COLO668 (cell line): ENCODE data around the gene ECD.

Experiments used
- DNase-seq: peaks from one replicate; lab custom pipeline; 2025; ENCODE audit not compliant: unreplicated experiment; lab: John Stamatoyannopoulos, UW

The ECD gene

DNA sequence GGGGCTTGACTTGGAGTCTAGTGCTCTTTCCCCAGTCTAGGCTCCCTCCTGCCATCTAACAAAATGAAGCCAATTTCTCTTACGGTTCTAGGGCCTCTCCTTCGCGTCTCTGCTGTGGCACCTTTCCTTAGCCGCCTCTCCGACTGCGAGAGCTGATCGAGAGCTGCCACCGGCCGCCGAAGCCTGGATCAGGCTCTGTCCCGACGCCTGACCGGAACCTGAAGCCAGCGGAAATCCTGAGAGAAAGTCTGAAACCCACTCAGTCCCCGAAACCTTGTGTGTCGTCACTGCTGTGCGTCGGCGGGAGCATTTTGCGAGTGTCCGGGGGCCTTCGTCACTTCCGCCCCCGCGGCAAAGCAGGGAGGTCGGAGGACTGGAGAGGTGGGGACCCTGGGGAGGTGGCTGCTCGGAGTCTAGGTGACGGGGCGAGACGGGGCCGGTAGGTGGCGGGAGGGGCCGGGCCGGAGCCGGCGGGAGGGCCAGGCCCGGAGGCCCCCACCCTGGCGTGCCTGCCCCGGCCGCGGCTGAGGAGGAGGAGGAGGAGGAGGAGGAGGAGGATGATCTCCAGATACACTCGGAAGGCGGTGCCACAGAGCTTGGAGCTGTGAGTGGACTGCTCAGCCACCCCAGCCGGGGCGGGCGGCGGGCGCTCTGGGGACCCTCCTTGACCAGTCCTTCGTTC, at the start of gene ECD, which contains the start of gene FAM149B1:
ECD (minus strand) TSS at position 226 of the 682 bp plus-strand sequence. CDS start 4,071 bp downstream, outside the sequence.
FAM149B1 (plus strand) TSS at position 337 of the 682 bp plus-strand sequence; CDS start at position 558, 221 bp downstream.
- DNase-seq = peak; percentile 90

- DNase-seq = no peak
These were observed 47.9 kb upstream of the ECD start for GRCh38 chr10:73215749-73216148.

DNA sequence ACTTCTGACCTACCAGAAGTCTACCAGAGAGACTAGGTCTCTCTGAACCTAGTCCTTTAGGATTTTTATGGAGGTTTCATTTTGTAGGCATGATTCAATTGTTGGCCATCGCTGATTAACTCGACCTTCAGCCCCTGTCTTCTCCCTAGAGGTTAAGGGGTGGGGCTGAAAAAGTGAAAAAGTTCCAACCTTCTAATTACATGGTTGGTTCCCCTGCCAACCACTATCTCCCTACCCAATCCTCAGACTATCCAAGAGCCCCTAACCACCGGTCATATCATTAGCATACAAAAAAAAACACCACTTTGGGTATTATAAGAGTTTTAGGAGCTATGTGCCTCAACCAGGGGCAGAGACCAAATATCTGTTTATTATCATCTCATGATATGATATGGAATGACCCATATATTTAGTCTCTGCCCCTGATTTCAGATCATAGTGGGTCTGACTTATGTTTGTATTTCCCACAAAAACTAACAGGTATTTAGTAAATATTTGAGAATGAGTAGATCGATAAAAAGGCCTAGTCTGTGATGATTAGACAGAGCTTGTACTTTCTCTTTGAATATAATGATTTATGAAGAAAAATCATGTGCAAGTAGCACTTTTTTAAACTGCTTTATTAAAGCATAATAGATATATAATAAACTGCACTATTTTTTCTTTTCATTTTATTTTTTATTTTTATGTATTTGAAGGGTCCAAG, 43.5 kb upstream of the ECD start:
- DNase-seq = no peak

GRCh38 chr10:73210395-73211105, 42.7 kb upstream of the ECD start:
- no peak for DNase-seq

DNA sequence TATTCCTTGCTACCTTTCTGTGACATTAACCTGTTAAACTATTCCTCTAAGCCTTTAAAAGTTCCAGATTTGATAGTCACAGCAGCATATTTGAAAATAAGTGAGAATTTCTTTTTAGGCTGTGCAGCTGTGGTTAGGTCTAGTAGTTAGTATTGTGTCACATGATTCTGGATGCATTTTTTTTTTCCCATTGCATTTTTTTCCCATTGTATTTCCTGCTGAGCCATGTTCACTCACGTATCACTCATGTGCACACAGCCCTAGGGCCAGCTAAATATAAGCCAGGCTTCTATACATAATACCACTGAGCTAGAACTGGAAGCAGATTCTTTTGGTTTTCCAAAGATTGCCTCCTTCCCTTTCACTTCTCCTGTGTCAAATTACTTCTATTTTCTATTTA, 41.9 kb upstream of the ECD start:
- no peak for DNase-seq

DNA sequence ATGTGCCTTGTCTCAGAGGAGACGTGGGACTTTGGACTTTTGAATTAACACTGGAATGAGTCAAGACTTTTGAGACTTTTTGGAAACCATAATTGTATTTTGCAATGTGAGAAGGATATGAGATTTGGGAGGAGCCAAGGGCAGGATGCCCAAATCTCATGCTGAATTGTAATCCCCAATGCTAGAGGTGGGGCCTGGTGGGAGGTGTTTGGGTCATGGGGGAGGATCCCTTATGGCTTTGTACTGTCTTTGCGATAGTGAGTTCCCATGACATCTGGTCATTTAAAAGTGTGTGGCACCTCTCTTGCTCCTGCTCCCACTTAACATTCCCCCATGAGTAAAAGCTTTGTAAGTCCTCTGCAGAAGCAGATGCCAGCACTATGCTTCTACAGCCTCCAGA, 40.1 kb upstream of the ECD start:
- no peak for DNase-seq

- no peak for DNase-seq
These were observed 38.6 kb upstream of the ECD start for GRCh38 chr10:73206385-73206784.

DNA sequence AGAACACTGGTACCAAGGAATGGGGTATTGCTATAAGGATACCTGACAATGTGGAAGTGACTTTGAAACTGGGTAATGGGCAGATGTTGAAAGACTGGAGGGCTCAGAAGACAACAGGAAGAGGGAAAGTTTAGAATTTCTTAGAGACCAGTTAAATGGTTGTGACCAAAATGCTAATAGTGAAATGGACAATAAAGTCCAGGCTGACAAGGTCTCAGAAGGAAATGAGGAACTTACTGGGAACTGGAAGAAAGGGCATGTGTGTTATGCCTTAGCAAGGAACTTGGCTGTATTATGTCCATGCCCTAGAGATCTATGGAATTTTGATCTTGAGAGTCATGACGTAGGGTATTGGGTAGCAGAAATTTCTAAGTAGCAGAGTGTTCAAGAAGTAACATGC, 38.1 kb upstream of the ECD start:
- DNase-seq = no peak

- DNase-seq = no peak
These were observed 37.3 kb upstream of the ECD start for GRCh38 chr10:73205081-73205480.

- no peak for DNase-seq
These were observed 22.4 kb upstream of the ECD start for GRCh38 chr10:73190188-73190587.

GRCh38 chr10:73186266-73186665, 18.5 kb upstream of the ECD start:
- no peak for DNase-seq

- DNase-seq = no peak
These were observed 16.0 kb upstream of the ECD start for GRCh38 chr10:73183667-73184281.

- no peak for DNase-seq
These were observed 14.8 kb upstream of the ECD start for GRCh38 chr10:73182568-73182967.

GRCh38 chr10:73174148-73174925, 6.5 kb upstream of the ECD start:
- no peak for DNase-seq

- no peak for DNase-seq
These were observed 5.1 kb upstream of the ECD start for GRCh38 chr10:73172867-73173266.

- no peak for DNase-seq
These were observed 1.5 kb upstream of the ECD start for GRCh38 chr10:73169320-73169719.

DNA sequence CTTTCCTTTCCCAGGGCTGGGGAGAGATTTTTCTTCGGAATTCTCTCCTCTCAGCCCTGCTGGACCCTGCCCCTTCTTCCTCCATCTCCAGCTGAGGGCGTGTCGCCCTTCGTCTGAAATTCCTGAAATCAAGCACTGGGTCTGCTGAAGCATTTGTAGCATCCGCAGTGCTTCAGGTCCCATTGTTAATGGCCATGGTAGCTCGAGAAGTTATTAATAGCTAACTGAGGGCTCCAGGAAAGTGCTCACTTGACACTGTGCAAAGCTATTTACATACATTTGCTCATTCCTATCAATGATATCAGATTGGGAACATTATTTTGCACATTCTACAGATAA, 626 bp upstream of the ECD start:
- DNase-seq = no peak

DNA sequence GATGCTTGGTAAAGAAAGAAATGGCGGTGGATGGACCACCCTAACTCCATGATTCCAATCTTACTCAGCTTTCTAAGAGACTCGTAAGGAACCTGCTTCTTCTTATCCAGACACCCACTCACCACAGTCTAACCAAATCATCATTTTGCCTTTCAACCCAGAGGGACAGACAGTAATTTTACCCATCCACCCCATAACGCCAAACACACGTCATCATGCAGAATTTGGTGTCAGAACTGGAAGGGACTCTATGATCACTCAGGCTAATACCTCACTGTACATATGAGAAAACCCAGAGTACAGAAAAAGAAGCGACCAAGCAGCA, 388 bp downstream of the ECD start:
- no peak for DNase-seq

GRCh38 chr10:73166972-73167371, 836 bp downstream of the ECD start:
- DNase-seq = no peak

DNA sequence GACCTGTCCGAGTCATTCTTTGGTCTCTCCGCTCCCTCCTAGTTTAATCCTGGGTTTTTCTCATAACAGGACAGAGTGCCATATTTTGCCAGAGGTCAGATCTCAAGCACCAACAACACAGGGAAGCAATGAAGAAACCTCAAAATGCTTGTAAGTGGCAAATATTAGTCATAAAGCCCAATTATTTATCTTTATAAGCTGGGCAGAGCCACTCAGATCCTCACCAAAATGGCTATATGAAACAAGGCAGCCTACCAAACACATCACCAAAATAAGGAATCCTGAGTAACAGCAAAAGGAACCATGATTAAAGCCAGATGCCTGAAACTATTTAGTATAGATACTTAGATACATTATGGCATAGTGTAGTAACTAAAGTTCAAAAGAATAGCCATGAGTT, 4.7 kb downstream of the ECD start:
- no peak for DNase-seq

GRCh38 chr10:73161662-73162061, 6.1 kb downstream of the ECD start:
- DNase-seq = no peak
